C4-2B (cell line): ENCODE measurements around the gene THEM5.
"Not testable (repeated sequence)": the region's sequence is repeated elsewhere in the genome, so short reads cannot be mapped to it uniquely, and the experiment has no call there.

Source experiments
- H3K27ac ChIP-seq: fragments of 450-650 bp; 2 replicates; pipeline ENCODE4 v1.5.1; 2017
- ZFX ChIP-seq: fragments of 450-650 bp; IDR thresholded peaks from 2 replicates; pipeline ENCODE4 v1.6.1; 2017
- TF ChIP-seq, protein P1 (sequence below): fragments of 450-650 bp; conservative IDR thresholded peaks from 2 replicates; pipeline ENCODE4 v1.5.1; 2017; ENCODE audit warnings: mild to moderate bottlenecking

The THEM5 gene

DNA sequence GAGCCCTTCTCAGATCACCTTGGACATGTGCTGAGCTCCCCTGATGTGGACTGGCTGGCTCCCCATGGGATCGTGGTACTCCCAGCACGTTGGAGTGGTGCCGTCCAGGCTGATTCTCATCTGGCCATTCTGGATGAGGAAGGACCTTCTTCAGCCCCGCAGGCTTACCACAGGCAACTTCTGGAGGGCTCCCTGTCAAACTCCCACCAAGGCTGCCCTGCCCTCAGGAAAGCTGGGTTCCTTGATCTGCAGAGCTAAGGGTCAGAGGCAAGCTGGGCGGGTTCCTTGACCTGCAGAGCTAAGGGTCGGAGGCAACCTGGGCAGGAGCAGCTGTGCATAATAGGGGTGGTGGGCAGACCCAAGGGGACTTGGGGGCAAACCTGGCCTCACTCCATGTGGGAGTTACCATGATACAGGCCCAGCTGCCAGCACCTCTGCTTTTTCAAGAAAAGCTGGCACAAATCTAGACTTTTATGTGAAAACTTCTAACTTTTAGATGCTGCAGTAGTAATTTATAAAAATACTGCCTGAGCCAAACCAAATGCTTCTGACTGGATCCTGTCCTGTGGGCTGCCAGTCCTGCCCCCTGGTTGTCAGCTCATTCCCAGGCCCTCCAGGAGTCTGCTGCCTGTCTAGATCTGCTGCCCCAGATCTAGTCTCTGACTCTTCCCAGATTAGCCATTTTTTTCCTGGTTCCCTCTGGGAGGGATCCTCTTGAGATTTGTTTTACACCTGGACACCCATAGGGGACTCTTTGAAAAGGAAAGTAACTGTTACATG is 5.6 kb upstream of the THEM5 start:
- TF ChIP-seq, protein P1, sequence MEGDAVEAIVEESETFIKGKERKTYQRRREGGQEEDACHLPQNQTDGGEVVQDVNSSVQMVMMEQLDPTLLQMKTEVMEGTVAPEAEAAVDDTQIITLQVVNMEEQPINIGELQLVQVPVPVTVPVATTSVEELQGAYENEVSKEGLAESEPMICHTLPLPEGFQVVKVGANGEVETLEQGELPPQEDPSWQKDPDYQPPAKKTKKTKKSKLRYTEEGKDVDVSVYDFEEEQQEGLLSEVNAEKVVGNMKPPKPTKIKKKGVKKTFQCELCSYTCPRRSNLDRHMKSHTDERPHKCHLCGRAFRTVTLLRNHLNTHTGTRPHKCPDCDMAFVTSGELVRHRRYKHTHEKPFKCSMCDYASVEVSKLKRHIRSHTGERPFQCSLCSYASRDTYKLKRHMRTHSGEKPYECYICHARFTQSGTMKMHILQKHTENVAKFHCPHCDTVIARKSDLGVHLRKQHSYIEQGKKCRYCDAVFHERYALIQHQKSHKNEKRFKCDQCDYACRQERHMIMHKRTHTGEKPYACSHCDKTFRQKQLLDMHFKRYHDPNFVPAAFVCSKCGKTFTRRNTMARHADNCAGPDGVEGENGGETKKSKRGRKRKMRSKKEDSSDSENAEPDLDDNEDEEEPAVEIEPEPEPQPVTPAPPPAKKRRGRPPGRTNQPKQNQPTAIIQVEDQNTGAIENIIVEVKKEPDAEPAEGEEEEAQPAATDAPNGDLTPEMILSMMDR, result no peak
- no peak overlapping the region for H3K27ac ChIP-seq

DNA sequence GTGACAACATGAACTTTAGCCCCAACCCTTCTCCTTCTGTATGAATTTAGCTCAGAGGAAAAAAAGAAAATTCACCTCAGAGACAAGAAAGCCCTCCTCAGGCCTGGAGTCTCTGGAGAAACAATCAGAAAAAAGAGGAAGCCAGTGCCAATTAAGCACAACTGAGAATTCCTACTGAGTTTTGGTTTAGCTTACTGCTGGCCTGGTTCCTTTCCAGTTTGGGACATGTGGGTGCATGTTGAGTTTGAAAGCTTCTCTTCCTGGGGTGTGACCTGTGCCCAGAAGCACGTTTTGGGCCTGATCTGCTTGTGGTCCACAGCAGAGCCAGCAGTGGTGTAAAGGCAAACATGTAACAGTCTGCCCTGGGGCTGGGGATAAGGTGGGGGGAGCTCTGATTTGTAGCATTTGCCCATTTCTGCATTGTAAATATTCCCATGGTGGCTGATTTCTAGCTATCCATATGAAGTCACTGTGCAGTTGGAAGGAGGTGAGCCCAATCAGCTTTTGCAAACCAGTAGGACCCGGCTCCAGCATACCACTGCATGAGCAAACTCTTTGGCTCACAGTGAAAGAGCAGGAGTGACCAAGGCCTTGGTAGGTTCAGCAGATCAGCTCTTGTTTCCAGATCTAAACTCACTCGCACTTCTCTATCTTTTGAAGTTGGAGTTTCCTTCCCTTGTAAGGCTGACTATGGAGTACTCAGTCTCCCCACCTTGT is 4.7 kb upstream of the THEM5 start:
- TF ChIP-seq, protein P1, result no peak
- TF ChIP-seq ZFX, result no peak
- no peak overlapping the region for H3K27ac ChIP-seq

DNA sequence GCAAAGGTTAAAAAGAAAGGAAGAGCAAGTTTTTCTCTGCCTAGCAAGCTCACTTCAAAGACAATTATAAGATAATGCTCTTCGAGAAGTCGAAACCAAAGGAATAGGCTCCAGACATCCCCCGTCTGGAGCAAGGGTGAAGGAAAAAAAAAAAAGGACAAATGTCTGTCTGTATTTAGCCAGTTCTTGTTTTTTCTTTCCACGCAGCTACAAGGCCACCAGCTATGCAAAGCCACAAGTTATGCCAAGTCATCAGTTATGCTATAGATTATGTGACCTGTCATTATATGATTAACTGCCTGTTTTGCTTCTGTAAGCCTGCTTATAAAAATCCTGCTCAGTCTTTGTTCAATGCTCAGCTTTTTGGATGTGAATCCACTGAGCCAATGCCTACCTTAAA is 2.4 kb upstream of the THEM5 start:
- H3K27ac ChIP-seq, result no peak overlapping the region
- TF ChIP-seq, protein P1, result no peak
- TF ChIP-seq ZFX, result no peak

DNA sequence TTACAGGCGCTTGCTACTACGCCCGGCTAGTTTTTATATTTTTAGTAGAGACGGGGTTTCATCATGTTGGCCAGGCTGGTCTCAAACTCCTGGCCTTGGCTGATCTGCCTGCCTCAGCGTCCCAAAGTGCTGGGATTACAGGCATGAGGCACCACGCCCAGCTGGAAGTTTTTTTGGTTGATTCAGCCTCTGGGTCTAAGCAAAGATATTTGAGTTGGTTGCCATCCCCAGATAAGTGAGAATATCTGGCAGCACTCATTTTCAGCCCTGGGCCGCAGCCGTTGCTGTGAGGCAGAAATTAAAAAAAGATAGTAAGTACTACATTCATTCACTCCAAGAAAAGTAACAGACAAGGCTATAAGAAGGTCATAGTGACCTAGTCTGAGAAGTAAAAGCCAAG is 2.0 kb upstream of the THEM5 start:
- H3K27ac ChIP-seq, result not testable (repeated sequence)

DNA sequence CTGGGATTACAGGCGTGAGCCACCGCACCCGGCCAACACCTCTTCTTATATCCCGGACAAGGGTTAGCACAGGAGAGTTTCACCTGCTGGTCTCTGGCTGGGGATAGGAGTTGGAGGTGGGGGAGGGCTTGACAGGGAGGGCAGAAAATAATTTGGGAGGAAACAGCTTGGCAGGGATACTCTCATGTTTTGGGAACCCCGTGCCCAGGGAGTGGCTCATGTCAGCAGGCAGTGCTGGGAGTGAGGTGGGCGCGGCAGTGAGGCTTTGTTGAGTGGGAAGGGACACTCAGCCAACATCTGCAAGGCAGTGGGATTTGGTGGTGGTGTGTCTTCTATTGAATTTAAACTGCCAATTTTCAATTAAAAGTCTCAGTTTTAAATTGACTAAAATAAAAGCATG is 1.1 kb upstream of the THEM5 start:
- no peak overlapping the region for H3K27ac ChIP-seq
- TF ChIP-seq, protein P1, result no peak
- no peak for TF ChIP-seq ZFX

DNA sequence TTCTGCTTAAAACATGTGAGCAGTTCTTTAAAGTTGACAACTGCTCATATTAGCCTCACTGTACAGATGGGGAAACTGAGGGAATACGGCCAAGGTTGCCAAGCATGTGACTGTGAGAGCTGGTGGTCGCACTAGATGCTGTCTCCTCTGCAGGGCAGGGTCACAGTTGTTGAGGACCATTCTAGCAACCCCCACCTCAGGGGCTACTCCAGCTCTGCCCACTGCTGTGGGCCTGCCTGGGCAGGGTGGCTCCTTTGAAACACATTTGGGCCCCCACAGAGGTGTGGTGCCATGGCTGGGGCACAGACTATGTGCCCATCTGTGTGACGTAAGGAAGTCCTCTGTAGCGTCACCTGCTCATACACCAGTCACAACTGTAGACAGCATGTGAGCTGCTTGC is 779 bp downstream of the THEM5 start:
- TF ChIP-seq ZFX, result no peak
- TF ChIP-seq, protein P1, result no peak
- no peak overlapping the region for H3K27ac ChIP-seq

DNA sequence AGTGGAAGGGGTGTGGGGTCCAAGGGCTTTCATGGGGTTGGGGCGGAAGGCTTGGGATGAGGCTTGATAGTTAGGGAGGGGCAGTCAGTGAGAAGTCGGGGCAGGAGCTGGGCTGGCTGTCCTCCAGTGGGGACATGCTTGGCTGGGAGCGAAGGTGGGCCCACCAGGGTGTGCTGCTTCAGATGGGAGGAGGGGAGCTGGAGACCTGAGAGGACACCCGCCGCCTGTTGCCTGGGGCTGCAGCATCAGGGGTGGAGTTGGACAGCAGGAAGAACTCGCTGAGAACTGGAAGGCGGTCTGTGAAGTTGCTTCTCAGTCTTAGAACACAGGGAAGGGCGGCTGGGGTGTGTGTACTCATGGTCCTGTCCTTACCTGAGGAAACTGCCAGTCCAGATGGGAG is 1.6 kb downstream of the THEM5 start:
- H3K27ac ChIP-seq, result no peak overlapping the region
- TF ChIP-seq, protein P1, result no peak
- no peak for TF ChIP-seq ZFX

DNA sequence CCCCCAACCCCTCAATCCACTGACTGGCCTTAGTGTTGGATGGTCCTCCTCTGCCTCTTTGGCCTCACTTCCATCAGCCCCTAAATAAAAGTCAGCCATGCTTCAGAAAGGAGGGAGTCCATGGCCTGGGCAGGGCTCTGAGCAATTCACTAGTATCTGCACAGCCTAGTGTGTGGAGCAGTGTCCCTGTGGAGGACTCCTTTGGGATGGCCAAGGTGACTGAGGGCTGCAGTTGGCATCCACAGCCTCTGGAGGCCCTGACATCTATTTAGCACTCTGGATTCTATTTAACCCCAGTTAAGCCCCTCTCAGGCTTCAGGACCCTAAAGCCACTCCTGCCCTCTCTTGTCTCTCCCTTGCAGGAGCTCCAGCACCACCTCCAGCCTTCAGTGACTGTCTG is 3.6 kb downstream of the THEM5 start:
- H3K27ac ChIP-seq, result no peak overlapping the region
- TF ChIP-seq, protein P1, result no peak
- TF ChIP-seq ZFX, result no peak
